SU-DHL-6 (cell line): Measurements from ENCODE around the gene POP4.

ENCODE experiments used
- EZH2phosphoT487 ChIP-seq: fragments of 200-600 bp; sonication (generic), shearing (Covaris generic); conservative IDR thresholded peaks from 2 replicates; pipeline ENCODE4 v1.6.1; 2018; ENCODE audit warnings: mild to moderate bottlenecking, antibody characterized with exemption, low read length, moderate library complexity, mixed read lengths
- TF ChIP-seq, protein P1 (sequence below): fragments of 200-600 bp; sonication (generic); IDR thresholded peaks from one replicate; pipeline ENCODE4 v1.5.1; 2017; ENCODE audit warnings: antibody characterized with exemption, mild to moderate bottlenecking, low read length, moderate library complexity; ENCODE audit not compliant: insufficient read depth, poor library complexity, severe bottlenecking

DNA sequence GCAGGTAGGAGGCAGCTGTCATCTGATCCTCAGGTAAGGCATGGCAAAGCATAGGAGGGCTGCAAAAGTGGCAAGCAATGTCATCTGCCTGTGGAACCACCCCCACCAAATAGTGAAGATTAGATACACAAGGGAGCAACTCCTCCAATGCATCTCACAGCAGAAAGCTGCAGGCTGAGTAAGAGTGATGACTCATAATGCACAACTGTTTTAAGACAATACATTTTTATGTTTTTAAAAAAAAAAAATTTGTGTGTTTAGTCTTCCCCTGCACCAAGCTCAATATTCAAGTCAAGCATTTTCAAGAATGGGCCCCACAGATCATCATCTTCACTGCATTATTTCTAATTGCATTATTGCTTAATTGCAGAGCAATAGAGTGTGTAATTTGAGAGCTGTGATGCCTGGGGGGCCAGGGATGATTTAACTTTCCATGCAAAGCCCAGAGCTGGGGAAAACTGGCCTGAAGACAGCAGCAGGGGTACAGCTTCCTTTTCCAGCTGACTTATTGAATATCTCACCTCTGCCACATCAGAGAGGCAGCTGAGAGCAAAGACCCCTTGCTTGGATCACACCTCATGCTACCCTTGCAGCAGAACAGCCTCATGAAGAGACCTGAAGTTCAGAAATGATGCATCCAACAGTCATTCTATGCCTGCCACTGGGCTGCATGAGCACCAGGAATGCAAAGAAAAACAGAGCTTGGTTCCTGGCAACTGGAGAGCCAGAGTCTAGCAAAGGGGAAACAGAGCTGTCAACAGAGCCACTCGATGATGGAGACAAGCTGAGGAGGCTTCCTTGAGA, 22.7 kb upstream of the POP4 start:
- TF ChIP-seq, protein P1, sequence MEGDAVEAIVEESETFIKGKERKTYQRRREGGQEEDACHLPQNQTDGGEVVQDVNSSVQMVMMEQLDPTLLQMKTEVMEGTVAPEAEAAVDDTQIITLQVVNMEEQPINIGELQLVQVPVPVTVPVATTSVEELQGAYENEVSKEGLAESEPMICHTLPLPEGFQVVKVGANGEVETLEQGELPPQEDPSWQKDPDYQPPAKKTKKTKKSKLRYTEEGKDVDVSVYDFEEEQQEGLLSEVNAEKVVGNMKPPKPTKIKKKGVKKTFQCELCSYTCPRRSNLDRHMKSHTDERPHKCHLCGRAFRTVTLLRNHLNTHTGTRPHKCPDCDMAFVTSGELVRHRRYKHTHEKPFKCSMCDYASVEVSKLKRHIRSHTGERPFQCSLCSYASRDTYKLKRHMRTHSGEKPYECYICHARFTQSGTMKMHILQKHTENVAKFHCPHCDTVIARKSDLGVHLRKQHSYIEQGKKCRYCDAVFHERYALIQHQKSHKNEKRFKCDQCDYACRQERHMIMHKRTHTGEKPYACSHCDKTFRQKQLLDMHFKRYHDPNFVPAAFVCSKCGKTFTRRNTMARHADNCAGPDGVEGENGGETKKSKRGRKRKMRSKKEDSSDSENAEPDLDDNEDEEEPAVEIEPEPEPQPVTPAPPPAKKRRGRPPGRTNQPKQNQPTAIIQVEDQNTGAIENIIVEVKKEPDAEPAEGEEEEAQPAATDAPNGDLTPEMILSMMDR, result no peak
- no peak for TF ChIP-seq EZH2phosphoT487
